Measurements from ENCODE around the gene AAMP.

AAMP gene

GRCh38 chr2:218238887-218239286 is 31.1 kb downstream of the AAMP start:
- Histone ChIP-seq H3K27ac (no peak overlapping the region), H3K4me3 (no peak overlapping the region)
- DNase-seq (ENCODE audit: low spot score), result no peak
- TF ChIP-seq CTCF (IDR thresholded peaks at IDR 0.05), result no peak

- Histone ChIP-seq H3K4me3 (no peak overlapping the region), H3K27ac (no peak overlapping the region)
- no peak for TF ChIP-seq CTCF (IDR thresholded peaks at IDR 0.05)
- no peak for DNase-seq (ENCODE audit: low spot score)
Measured at GRCh38 chr2:218236829-218237228, 33.1 kb downstream of the AAMP start.

GRCh38 chr2:218235017-218235416 is 34.9 kb downstream of the AAMP start:
- no peak overlapping the region for H3K4me3 ChIP-seq
- no peak overlapping the region for H3K27ac ChIP-seq
- no peak for TF ChIP-seq CTCF (IDR thresholded peaks at IDR 0.05)
- DNase-seq (ENCODE audit: low spot score), result no peak

- DNase-seq (ENCODE audit: low spot score), result no peak
- Histone ChIP-seq H3K27ac (no peak overlapping the region), H3K4me3 (no peak overlapping the region)
- no peak for TF ChIP-seq CTCF (IDR thresholded peaks at IDR 0.05)
Measured at GRCh38 chr2:218234521-218234920, 35.4 kb downstream of the AAMP start.

GRCh38 chr2:218233543-218233942 is 36.4 kb downstream of the AAMP start:
- no peak for DNase-seq (ENCODE audit: low spot score)
- no peak for TF ChIP-seq CTCF (IDR thresholded peaks at IDR 0.05)
- Histone ChIP-seq H3K27ac (no peak overlapping the region), H3K4me3 (no peak overlapping the region)

GRCh38 chr2:218230882-218231281 is 39.1 kb downstream of the AAMP start:
- DNase-seq (ENCODE audit: low spot score), result no peak
- TF ChIP-seq CTCF (IDR thresholded peaks at IDR 0.05), result no peak
- peak overlapping the region in 1 of 2 donors; percentile 2 for H3K27ac ChIP-seq
- H3K4me3 ChIP-seq, result no peak overlapping the region

GRCh38 chr2:218229851-218230250 is 40.1 kb downstream of the AAMP start:
- DNase-seq (ENCODE audit: low spot score), result no peak
- no peak for TF ChIP-seq CTCF (IDR thresholded peaks at IDR 0.05)
- Histone ChIP-seq H3K27ac (peak overlapping the region; percentile 55 to 66), H3K4me3 (no peak overlapping the region)
